ENCODE measurements around the gene TMEM244. TPM values are rescaled to one million over a fixed set of nuclear protein-coding genes. Genes with fewer than 3 reads are reported as not detected.

The TMEM244 gene
- total and polyA plus RNA-seq, 2 of the 13 experiments (the other 11 are each of a cell fraction or from before 2014, with no cell fraction given), result not detected

DNA sequence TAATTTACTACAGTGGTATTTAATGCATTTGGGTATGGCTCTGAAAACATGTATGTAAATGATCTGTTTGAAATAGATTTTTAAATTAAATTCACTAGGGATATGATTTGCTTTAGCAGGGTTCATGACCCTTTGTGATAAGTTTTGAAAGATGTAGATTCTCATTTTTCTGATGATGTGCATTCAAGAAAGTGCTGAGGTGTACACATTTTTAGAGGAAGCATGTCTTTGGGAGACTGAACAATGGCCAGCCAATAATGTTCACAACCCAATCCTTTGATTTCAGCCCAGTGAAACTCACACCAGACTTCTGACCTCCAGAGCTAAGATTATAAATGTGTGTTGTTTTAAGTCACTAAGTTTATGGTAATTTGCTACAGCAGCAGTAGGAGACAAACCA, 71.1 kb downstream of the TMEM244 start:
- TF ChIP-seq, protein P1, sequence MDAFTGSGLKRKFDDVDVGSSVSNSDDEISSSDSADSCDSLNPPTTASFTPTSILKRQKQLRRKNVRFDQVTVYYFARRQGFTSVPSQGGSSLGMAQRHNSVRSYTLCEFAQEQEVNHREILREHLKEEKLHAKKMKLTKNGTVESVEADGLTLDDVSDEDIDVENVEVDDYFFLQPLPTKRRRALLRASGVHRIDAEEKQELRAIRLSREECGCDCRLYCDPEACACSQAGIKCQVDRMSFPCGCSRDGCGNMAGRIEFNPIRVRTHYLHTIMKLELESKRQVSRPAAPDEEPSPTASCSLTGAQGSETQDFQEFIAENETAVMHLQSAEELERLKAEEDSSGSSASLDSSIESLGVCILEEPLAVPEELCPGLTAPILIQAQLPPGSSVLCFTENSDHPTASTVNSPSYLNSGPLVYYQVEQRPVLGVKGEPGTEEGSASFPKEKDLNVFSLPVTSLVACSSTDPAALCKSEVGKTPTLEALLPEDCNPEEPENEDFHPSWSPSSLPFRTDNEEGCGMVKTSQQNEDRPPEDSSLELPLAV (CRISPR knock-in tag; conservative IDR thresholded peaks at IDR 0.05; ENCODE audit: low read depth), result no peak
- no peak for TF ChIP-seq POLR2A (IDR thresholded peaks at IDR 0.05; ENCODE audit: insufficient read depth in 1 of 2, low read depth in 2 of 2, low read length in 2 of 2)
- TF ChIP-seq ZNF3 (CRISPR knock-in tag; IDR thresholded peaks at IDR 0.05), result no peak
- TF ChIP-seq MAFF (IDR thresholded peaks at IDR 0.05; ENCODE audit: low read depth, low read length), result peak; percentile 93
- TF ChIP-seq, protein P2, sequence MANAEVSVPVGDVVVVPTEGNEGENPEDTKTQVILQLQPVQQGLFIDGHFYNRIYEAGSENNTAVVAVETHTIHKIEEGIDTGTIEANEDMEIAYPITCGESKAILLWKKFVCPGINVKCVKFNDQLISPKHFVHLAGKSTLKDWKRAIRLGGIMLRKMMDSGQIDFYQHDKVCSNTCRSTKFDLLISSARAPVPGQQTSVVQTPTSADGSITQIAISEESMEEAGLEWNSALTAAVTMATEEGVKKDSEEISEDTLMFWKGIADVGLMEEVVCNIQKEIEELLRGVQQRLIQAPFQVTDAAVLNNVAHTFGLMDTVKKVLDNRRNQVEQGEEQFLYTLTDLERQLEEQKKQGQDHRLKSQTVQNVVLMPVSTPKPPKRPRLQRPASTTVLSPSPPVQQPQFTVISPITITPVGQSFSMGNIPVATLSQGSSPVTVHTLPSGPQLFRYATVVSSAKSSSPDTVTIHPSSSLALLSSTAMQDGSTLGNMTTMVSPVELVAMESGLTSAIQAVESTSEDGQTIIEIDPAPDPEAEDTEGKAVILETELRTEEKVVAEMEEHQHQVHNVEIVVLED (CRISPR knock-in tag; IDR thresholded peaks at IDR 0.05; ENCODE audit: borderline replicate concordance), result no peak
- TF ChIP-seq MAFK (conservative IDR thresholded peaks at IDR 0.05 in 1 of 2, IDR thresholded peaks at IDR 0.05 in 1 of 2; ENCODE audit: low read length in 2 of 2), result peak; percentile 92 to 96
- ATAC-seq, result no peak
- Histone ChIP-seq H2AFZ (ENCODE audit: low read length) (no peak overlapping the region), H4K20me1 (ENCODE audit: insufficient read depth, low read length) (no peaks in the 10 kb centered on the region), H3K79me2 (ENCODE audit: insufficient read depth, low read length) (no peaks in the 10 kb centered on the region), H3K4me2 (ENCODE audit: low read depth, low read length) (no peak overlapping the region), H3K9ac (ENCODE audit: insufficient read depth, low read depth, low read length) (no peak overlapping the region), H3K27ac (ENCODE audit: extremely low read length, insufficient read depth, low read length) (no peak overlapping the region), H3K27me3 (ENCODE audit: control insufficient read depth in 1 of 2, insufficient read depth in 2 of 2, low read length in 2 of 2) (peaks cover 0 to 11% of the 10 kb centered on the region in 2 experiments; a peak in 1 of 5 replicates), H3K4me1 (ENCODE audit: insufficient read depth, low read length) (no peaks in the 10 kb centered on the region), H3K9me3 (ENCODE audit: low read length) (no peaks in the 10 kb centered on the region), H3K4me3 (replicated peaks in 1 of 3; ENCODE audit: insufficient read depth in 1 of 3, low read depth in 2 of 3, low read length in 3 of 3) (no peak overlapping the region), H3K36me3 (replicated peaks in 1 of 2; ENCODE audit: control insufficient read depth in 1 of 2, insufficient read depth in 2 of 2, low read length in 2 of 2) (no peaks in the 10 kb centered on the region)
- intact Hi-C loops (cut with micrococcal nuclease; ENCODE audit: unreplicated experiment), result no loop called here
- POLR2A ChIA-PET, result no interaction called here
- CTCF ChIA-PET (ENCODE audit: low intra/inter-chr PET ratio, low total read pairs), result no interaction called here
- no peak for FAIRE-seq
- no TSS peak for BruUV-seq (replicated peaks)
- no peak for DNase-seq (ENCODE audit: low spot score)
- in situ Hi-C loops (cut with HindIII; ENCODE audit: extremely low pct_ligation_motif_present, low pct_unique_long_range_greater_than_20kb), result loop anchor here (10.0 kb wide), 1 partner anchor 235 kb away; no protein-coding TSS in a partner anchor
